NCI-H526 treated with DMSO at 0.1 percent for 48 hours (cell line): ENCODE measurements around the gene ZDHHC5.

Source experiments
- DNase-seq: peaks from one replicate; lab custom pipeline; 2025; lab: John Stamatoyannopoulos, UW

The ZDHHC5 gene

GRCh38 chr11:57729479-57729878 is 61.6 kb downstream of the ZDHHC5 start:
- DNase-seq, result peak; percentile 52

- DNase-seq, result no peak
These were observed 64.7 kb downstream of the ZDHHC5 start for GRCh38 chr11:57732661-57733060.

GRCh38 chr11:57735619-57736298 is 67.8 kb downstream of the ZDHHC5 start:
- DNase-seq, result no peak

GRCh38 chr11:57741132-57742086 is 73.5 kb downstream of the ZDHHC5 start, which contains the start of gene SELENOH:
SELENOH (plus strand) TSS chr11:57741491; CDS start chr11:57741596, 105 bp downstream.
- peak; percentile 96 for DNase-seq

GRCh38 chr11:57742087-57742452 is 74.2 kb downstream of the ZDHHC5 start:
- no peak for DNase-seq

- DNase-seq, result no peak
These were observed 76.4 kb downstream of the ZDHHC5 start for GRCh38 chr11:57744357-57744756.

- DNase-seq, result no peak
These were observed 77.3 kb downstream of the ZDHHC5 start for GRCh38 chr11:57745206-57745605.

- DNase-seq, result no peak
These were observed 79.0 kb downstream of the ZDHHC5 start for GRCh38 chr11:57746920-57747319.
